ENCODE results near the gene AGXT2.

GRCh38 chr5:35058374-35058788, 10.6 kb upstream of the AGXT2 start:
- no peak for TF ChIP-seq CTCF (IDR thresholded peaks at IDR 0.05)
- TF ChIP-seq POLR2A (IDR thresholded peaks at IDR 0.05): no peak

All from esophagus squamous epithelium (tissue), 4 donors.